ENCODE measurements around the gene SLC8A3. TPM values are rescaled to one million over a fixed set of nuclear protein-coding genes. Genes with fewer than 3 reads are reported as not detected.

SLC8A3 gene
- total and polyA plus RNA-seq, 5 donors from 2014 or later, result 0.37 TPM; not detected in 4

GRCh38 chr14:70057519-70058136 lies 131.1 kb downstream of the SLC8A3 start:
- H3K4me3 ChIP-seq (ENCODE audit: low read depth, low read length), result no peak overlapping the region
- Mint-ChIP-seq H3K4me1 (peaks cover 0 to 1% (median 0%) of the 10 kb centered on the region in 4 donors), H3K27me3 (peaks cover 20% of the 10 kb centered on the region), H3K9me3 (peaks cover 0 to 4% (median 0%) of the 10 kb centered on the region in 7 donors), H3K4me3 (no peak overlapping the region), H3K27ac (no peak overlapping the region), H3K36me3 (no peaks in the 10 kb centered on the region)
- H3K9me3 ChIP-seq (ENCODE audit: control insufficient read depth in 2 of 2, low read length in 2 of 2), result no peaks in the 10 kb centered on the region
- H3K27ac ChIP-seq (ENCODE audit: insufficient read depth, low read length, poor library complexity, severe bottlenecking), result no peak overlapping the region
- no peak for DNase-seq
- no peak for ATAC-seq (ENCODE audit: low read depth in 2 of 2)
- H3K27me3 ChIP-seq (ENCODE audit: control insufficient read depth, insufficient read depth, low read length), result no peaks in the 10 kb centered on the region
- no peaks in the 10 kb centered on the region for H3K36me3 ChIP-seq (ENCODE audit: control insufficient read depth, insufficient read depth, low read length)
- no peaks in the 10 kb centered on the region for H3K4me1 ChIP-seq (ENCODE audit: control insufficient read depth, insufficient read depth, low read length, poor library complexity, severe bottlenecking)

DNA sequence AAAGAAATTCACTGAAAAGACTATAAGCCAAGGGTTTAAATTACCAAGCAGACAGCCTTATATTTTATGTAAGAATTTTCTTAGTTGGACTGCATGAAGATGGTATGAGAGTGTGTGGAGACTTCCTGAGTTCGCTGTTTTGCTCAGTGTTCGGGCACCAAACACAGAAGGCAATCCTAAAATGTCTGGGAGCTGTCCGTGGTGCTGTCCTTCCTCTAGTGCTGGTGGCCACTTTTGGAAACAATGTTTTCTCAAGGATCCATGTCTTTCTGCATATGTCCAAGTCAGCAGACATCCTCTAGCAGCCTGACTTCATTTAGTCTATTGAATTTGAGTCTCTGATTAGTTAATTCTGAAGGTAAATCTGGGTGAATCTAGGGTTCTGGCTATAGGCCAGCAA lies 135.8 kb downstream of the SLC8A3 start:
- no peaks in the 10 kb centered on the region for H3K36me3 Mint-ChIP-seq
- Histone ChIP-seq H3K27ac (ENCODE audit: insufficient read depth, low read length, poor library complexity, severe bottlenecking) (no peak overlapping the region), H3K36me3 (ENCODE audit: control insufficient read depth, insufficient read depth, low read length) (no peaks in the 10 kb centered on the region), H3K27me3 (ENCODE audit: control insufficient read depth, insufficient read depth, low read length) (no peaks in the 10 kb centered on the region), H3K4me3 (ENCODE audit: low read depth, low read length) (no peak overlapping the region), H3K9me3 (ENCODE audit: control insufficient read depth in 2 of 2, low read length in 2 of 2) (no peaks in the 10 kb centered on the region), H3K4me1 (ENCODE audit: control insufficient read depth, insufficient read depth, low read length, poor library complexity, severe bottlenecking) (no peaks in the 10 kb centered on the region)
- H3K4me1 Mint-ChIP-seq, result peaks cover 0 to 7% (median 1%) of the 10 kb centered on the region in 4 donors
- H3K27me3 Mint-ChIP-seq, result peaks cover 19% of the 10 kb centered on the region
- ATAC-seq (ENCODE audit: low read depth in 2 of 2) (no peak), DNase-seq (no peak)
- H3K4me3 Mint-ChIP-seq, result no peak overlapping the region
- peaks cover 0 to 2% (median 0%) of the 10 kb centered on the region in 7 donors for H3K9me3 Mint-ChIP-seq
- no peak overlapping the region for H3K27ac Mint-ChIP-seq

GRCh38 chr14:70050136-70050535 lies 138.6 kb downstream of the SLC8A3 start:
- Mint-ChIP-seq H3K27ac (no peak overlapping the region), H3K27me3 (peaks cover 8% of the 10 kb centered on the region), H3K9me3 (peaks cover 0 to 2% (median 0%) of the 10 kb centered on the region in 7 donors), H3K36me3 (no peaks in the 10 kb centered on the region), H3K4me1 (peaks cover 0 to 7% (median 1%) of the 10 kb centered on the region in 4 donors), H3K4me3 (no peak overlapping the region)
- no peak overlapping the region for H3K4me3 ChIP-seq (ENCODE audit: low read depth, low read length)
- DNase-seq, result no peak
- no peaks in the 10 kb centered on the region for H3K27me3 ChIP-seq (ENCODE audit: control insufficient read depth, insufficient read depth, low read length)
- no peaks in the 10 kb centered on the region for H3K4me1 ChIP-seq (ENCODE audit: control insufficient read depth, insufficient read depth, low read length, poor library complexity, severe bottlenecking)
- no peaks in the 10 kb centered on the region for H3K9me3 ChIP-seq (ENCODE audit: control insufficient read depth in 2 of 2, low read length in 2 of 2)
- H3K36me3 ChIP-seq (ENCODE audit: control insufficient read depth, insufficient read depth, low read length), result no peaks in the 10 kb centered on the region
- H3K27ac ChIP-seq (ENCODE audit: insufficient read depth, low read length, poor library complexity, severe bottlenecking), result no peak overlapping the region
- no peak for ATAC-seq (ENCODE audit: low read depth in 2 of 2)

DNA sequence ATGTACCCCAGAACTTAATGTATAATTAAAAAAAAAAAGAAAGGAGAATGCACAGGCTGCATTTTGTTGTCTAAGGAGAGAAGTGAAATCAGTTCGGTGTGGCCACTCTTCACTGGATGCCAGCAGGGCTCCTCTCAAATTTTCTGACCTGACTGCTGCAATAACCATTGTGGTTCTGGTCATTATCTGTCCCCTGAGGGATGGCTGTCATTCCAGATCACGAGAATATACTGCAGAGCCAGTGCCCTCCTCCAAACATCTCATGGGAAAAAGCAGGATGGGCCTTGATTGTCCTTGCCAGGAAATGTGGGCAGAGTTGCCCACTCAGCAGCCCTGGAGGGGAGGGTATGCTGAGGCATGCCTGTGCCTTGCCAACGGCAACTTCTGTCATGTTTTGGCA lies 139.1 kb downstream of the SLC8A3 start:
- H3K4me1 Mint-ChIP-seq, result peaks cover 0 to 7% (median 1%) of the 10 kb centered on the region in 4 donors

DNA sequence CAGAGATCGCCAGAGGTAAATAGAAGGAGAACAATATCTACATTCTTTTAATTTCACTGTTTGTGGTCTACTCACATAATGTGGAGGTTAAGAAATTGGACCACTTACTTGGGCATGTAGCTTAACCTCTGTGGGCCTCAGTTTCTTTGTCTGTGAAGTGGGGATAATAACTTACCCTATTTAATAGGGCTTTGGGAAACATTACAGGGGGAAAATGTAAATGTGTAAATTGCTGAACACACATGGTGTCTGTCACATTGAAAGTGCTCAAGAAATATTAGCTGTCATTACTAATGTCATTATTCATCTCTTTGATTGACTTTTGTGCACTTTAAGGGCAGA lies 140.5 kb downstream of the SLC8A3 start:
- no peak overlapping the region for H3K27ac Mint-ChIP-seq
- no peak for DNase-seq
- Histone ChIP-seq H3K4me3 (ENCODE audit: low read depth, low read length) (no peak overlapping the region), H3K4me1 (ENCODE audit: control insufficient read depth, insufficient read depth, low read length, poor library complexity, severe bottlenecking) (no peaks in the 10 kb centered on the region), H3K9me3 (ENCODE audit: control insufficient read depth in 2 of 2, low read length in 2 of 2) (no peaks in the 10 kb centered on the region), H3K27me3 (ENCODE audit: control insufficient read depth, insufficient read depth, low read length) (no peaks in the 10 kb centered on the region), H3K27ac (ENCODE audit: insufficient read depth, low read length, poor library complexity, severe bottlenecking) (no peak overlapping the region), H3K36me3 (ENCODE audit: control insufficient read depth, insufficient read depth, low read length) (no peaks in the 10 kb centered on the region)
- no peaks in the 10 kb centered on the region for H3K36me3 Mint-ChIP-seq
- no peak for ATAC-seq (ENCODE audit: low read depth in 2 of 2)
- H3K4me1 Mint-ChIP-seq, result peaks cover 0 to 7% (median 1%) of the 10 kb centered on the region in 4 donors
- no peak overlapping the region for H3K4me3 Mint-ChIP-seq
- H3K9me3 Mint-ChIP-seq, result no peaks in the 10 kb centered on the region
- peaks cover 15% of the 10 kb centered on the region for H3K27me3 Mint-ChIP-seq

More for the DNA sequence above, 139.1 kb downstream of the SLC8A3 start:
- ATAC-seq (ENCODE audit: low read depth in 2 of 2), result no peak
- H3K9me3 ChIP-seq (ENCODE audit: control insufficient read depth in 2 of 2, low read length in 2 of 2), result no peaks in the 10 kb centered on the region
- no peak overlapping the region for H3K4me3 ChIP-seq (ENCODE audit: low read depth, low read length)
- H3K27me3 ChIP-seq (ENCODE audit: control insufficient read depth, insufficient read depth, low read length), result no peaks in the 10 kb centered on the region
- H3K27ac ChIP-seq (ENCODE audit: insufficient read depth, low read length, poor library complexity, severe bottlenecking), result no peak overlapping the region
- H3K4me3 Mint-ChIP-seq, result no peak overlapping the region
- peaks cover 0 to 2% (median 0%) of the 10 kb centered on the region in 7 donors for H3K9me3 Mint-ChIP-seq
- no peak overlapping the region for H3K27ac Mint-ChIP-seq
- peaks cover 8% of the 10 kb centered on the region for H3K27me3 Mint-ChIP-seq
- no peaks in the 10 kb centered on the region for H3K4me1 ChIP-seq (ENCODE audit: control insufficient read depth, insufficient read depth, low read length, poor library complexity, severe bottlenecking)
- H3K36me3 ChIP-seq (ENCODE audit: control insufficient read depth, insufficient read depth, low read length), result no peaks in the 10 kb centered on the region
- H3K36me3 Mint-ChIP-seq, result no peaks in the 10 kb centered on the region
- DNase-seq, result no peak

GRCh38 chr14:70047598-70048312 lies 141.0 kb downstream of the SLC8A3 start:
- H3K9me3 Mint-ChIP-seq, result peaks cover 0 to 1% (median 0%) of the 10 kb centered on the region in 7 donors
- H3K36me3 ChIP-seq (ENCODE audit: control insufficient read depth, insufficient read depth, low read length), result no peaks in the 10 kb centered on the region
- peaks cover 0 to 7% (median 1%) of the 10 kb centered on the region in 4 donors for H3K4me1 Mint-ChIP-seq
- H3K27me3 ChIP-seq (ENCODE audit: control insufficient read depth, insufficient read depth, low read length), result no peaks in the 10 kb centered on the region
- no peak for ATAC-seq (ENCODE audit: low read depth in 2 of 2)
- H3K4me1 ChIP-seq (ENCODE audit: control insufficient read depth, insufficient read depth, low read length, poor library complexity, severe bottlenecking), result no peaks in the 10 kb centered on the region
- no peaks in the 10 kb centered on the region for H3K36me3 Mint-ChIP-seq
- H3K27me3 Mint-ChIP-seq, result peaks cover 21% of the 10 kb centered on the region
- H3K4me3 ChIP-seq (ENCODE audit: low read depth, low read length), result no peak overlapping the region
- no peak overlapping the region for H3K4me3 Mint-ChIP-seq
- H3K27ac Mint-ChIP-seq, result no peak overlapping the region
- H3K9me3 ChIP-seq (ENCODE audit: control insufficient read depth in 2 of 2, low read length in 2 of 2), result no peaks in the 10 kb centered on the region
- H3K27ac ChIP-seq (ENCODE audit: insufficient read depth, low read length, poor library complexity, severe bottlenecking), result no peak overlapping the region
- no peak for DNase-seq

DNA sequence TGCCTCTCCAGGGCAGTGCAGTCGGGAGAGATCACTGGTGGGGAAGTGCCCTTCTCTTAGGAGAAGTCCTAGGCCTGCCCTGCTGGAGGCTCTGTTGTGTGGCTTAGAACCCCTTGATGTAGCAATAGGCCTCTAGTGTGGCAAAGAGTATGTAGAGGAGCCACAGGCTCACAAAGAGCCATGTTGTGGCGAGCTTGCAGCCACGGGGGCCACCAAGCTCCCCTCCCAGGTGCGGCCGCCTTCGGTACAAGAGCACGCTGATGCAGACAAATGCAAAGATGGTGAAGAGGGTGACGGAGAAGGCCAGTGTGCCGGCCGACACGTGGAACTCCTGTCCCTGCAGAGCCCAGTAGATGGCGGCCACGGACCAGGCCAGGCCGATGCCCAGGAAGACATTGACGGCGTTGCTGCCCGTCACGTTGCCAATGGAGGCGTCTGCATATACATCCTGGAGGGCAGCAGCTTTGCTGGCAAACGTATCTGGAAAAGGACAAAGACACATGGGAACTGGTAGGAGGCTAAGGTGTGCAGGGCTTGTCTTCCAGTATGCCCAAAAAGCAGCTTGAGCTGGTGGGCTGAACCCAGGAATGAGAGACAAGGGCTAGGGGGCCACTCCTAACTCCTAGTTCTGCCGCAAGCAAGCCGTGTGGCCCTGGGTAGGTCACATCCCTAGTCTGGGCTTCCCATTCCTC lies 142.8 kb downstream of the SLC8A3 start:
- H3K27ac ChIP-seq (ENCODE audit: insufficient read depth, low read length, poor library complexity, severe bottlenecking), result no peak overlapping the region
- no peak overlapping the region for H3K4me3 Mint-ChIP-seq
- no peak overlapping the region for H3K27ac Mint-ChIP-seq
- H3K9me3 Mint-ChIP-seq, result peaks cover 0 to 1% (median 0%) of the 10 kb centered on the region in 7 donors
- no peak overlapping the region for H3K4me3 ChIP-seq (ENCODE audit: low read depth, low read length)
- H3K4me1 Mint-ChIP-seq, result no peaks in the 10 kb centered on the region
- DNase-seq (no peak), ATAC-seq (ENCODE audit: low read depth in 2 of 2) (no peak)
- H3K27me3 Mint-ChIP-seq, result peaks cover 32% of the 10 kb centered on the region
- H3K9me3 ChIP-seq (ENCODE audit: control insufficient read depth in 2 of 2, low read length in 2 of 2), result no peaks in the 10 kb centered on the region
- H3K36me3 Mint-ChIP-seq, result no peaks in the 10 kb centered on the region
- H3K4me1 ChIP-seq (ENCODE audit: control insufficient read depth, insufficient read depth, low read length, poor library complexity, severe bottlenecking), result no peaks in the 10 kb centered on the region
- H3K27me3 ChIP-seq (ENCODE audit: control insufficient read depth, insufficient read depth, low read length), result peaks cover 5% of the 10 kb centered on the region
- H3K36me3 ChIP-seq (ENCODE audit: control insufficient read depth, insufficient read depth, low read length), result no peaks in the 10 kb centered on the region
